Gastroesophageal sphincter (tissue), 4 donors: Measurements from ENCODE around the gene CCDC27. TPM values are rescaled to one million over a fixed set of nuclear protein-coding genes. Genes with fewer than 3 reads are reported as not detected.

Source experiments
- ATAC-seq: fragments of 150-250 bp; one replicate; pipeline ENCODE4 v1.9.1; 2016; ENCODE audit warnings: mild to moderate bottlenecking, moderate library complexity
- H3K27ac ChIP-seq, 4 donors: fragments of 200-600 bp; sonication (generic) in 3 of 4; 1 replicate in 3 of 4; 2 replicates in 1 of 4; pipeline ENCODE4 v1.5.1; 2016 to 2019
- H3K27me3 ChIP-seq: fragments of 200-600 bp; sonication (generic); one replicate; pipeline ENCODE4 v1.5.1; 2019
- H3K36me3 ChIP-seq, 2 donors: fragments of 200-600 bp; sonication (generic); one replicate each; pipeline ENCODE4 v1.5.1; 2019; ENCODE audit warnings: control low read depth in 1 of 2
- H3K4me1 ChIP-seq, 3 donors: fragments of 200-600 bp; sonication (generic); 1 replicate in 2 of 3; 2 replicates in 1 of 3; pipeline ENCODE4 v1.5.1; 2016 to 2019; ENCODE audit warnings: control low read depth in 2 of 3
- H3K4me3 ChIP-seq, 2 donors: fragments of 200-600 bp; sonication (generic); one replicate each; pipeline ENCODE4 v1.5.1; 2019; ENCODE audit warnings: mild to moderate bottlenecking in 1 of 2, moderate library complexity in 1 of 2
- H3K9me3 ChIP-seq, 3 donors: fragments of 200-600 bp; sonication (generic); one replicate each; pipeline ENCODE4 v1.5.1; 2017 to 2019; ENCODE audit warnings: control low read depth in 2 of 3
- EP300 ChIP-seq: sonication (generic); formaldehyde crosslinking; IDR thresholded peaks from one replicate; pipeline ENCODE4 v1.6.1; 2017; ENCODE audit warnings: antibody characterized with exemption, mild to moderate bottlenecking
- POLR2A ChIP-seq, 2 donors: fragments of 450-650 bp; IDR thresholded peaks; one replicate each; pipeline ENCODE4 v1.6.1; 2017; ENCODE audit warnings: antibody characterized with exemption in 2 of 2, mild to moderate bottlenecking in 2 of 2, moderate library complexity in 1 of 2
- POLR2AphosphoS5 ChIP-seq: sonication (generic); formaldehyde crosslinking; IDR thresholded peaks from one replicate; pipeline ENCODE4 v1.6.1; 2017; ENCODE audit warnings: antibody characterized with exemption
- WGBS, 2 donors: methylation state at CpG; one replicate each; pipeline ENCODE4 v1.1.5; 2018; ENCODE audit warnings: low coverage in 1 of 2; 5-methylcytosine and 5-hydroxymethylcytosine counted together
- total RNA-seq, 4 donors: library from RNA; depleted of rRNA; stranded (reverse); fragments of >200 nt; gene quantifications; one replicate each; pipeline ENCODE4 v1.1.0, GENCODE V29; 2016
- TF ChIP-seq, protein P1 (sequence below), 4 experiments: fragments of 200-600 bp in 2 of 4; fragments of 450-650 bp in 2 of 4; sonication (generic) in 1 of 4; IDR thresholded peaks; one replicate each; pipeline ENCODE4 v1.5.1; 2017 to 2019; ENCODE audit warnings: antibody characterized with exemption in 4 of 4, mild to moderate bottlenecking in 2 of 4, moderate library complexity in 2 of 4

Gene CCDC27
- total RNA-seq, 4 donors from 2014 or later, result not detected

DNA sequence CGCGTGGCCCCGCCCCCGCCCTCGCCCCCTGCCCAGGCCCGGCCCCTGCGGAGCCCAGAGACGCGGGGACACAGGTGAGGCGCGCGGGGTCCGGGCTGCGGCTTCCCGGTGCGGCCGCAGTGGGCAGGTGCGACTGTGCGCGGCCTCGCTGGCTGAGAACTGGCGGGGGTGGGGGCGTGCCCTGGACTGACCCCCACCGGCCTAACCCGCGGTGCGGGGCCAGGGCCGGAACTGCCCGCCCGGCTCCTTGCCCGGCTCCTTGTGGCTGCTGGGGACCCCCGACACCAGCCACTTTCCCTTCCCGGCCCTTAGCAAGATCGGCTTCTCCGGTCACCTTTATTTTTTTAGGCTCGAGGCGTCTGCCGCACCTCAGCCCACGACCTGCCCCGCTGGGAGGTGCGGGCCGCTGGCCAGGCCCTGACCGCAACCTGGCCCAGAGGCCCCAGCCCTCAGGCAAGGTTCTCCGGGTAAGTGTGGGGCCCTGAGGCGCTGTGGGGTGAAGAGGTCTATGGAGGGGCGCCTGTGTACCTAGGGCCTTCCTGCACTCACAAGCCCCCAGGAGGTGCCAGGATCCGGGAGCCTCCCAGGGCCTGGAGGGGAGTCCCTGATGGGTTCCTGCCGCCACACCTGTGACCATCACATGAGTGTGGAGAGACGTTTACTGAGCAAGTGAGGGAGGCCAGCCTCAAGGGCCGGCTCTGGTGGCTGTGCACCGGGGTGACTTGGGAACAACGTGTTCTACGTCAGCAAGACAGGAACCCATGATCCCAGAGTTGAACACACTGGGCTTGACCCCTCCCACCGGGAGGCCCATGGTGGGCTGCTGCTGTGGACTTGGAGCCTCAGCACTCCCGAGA lies 20.7 kb downstream of the CCDC27 start, which contains the start of gene SMIM1:
Gene SMIM1 (plus strand): TSS at position 35 of the 857 bp plus-strand sequence. CDS start 2,625 bp downstream, outside the sequence.
- ATAC-seq, result peak; percentile 9
- Histone ChIP-seq H3K4me3 (peak within 1 kb of the TSS; percentile 39 to 78), H3K36me3 (peaks cover 0 to 2% of the 10 kb centered on the region in 2 donors), H3K4me1 (peaks cover 0 to 57% (median 11%) of the 10 kb centered on the region in 3 donors), H3K27ac (peak within 1 kb of the TSS; percentile 16 to 90 (median 86)), H3K27me3 (no peaks in the 10 kb centered on the region), H3K9me3 (no peaks in the 10 kb centered on the region)
- TF ChIP-seq POLR2AphosphoS5 (no peak), EP300 (no peak), POLR2A (IDR thresholded peaks at IDR 0.05) (no peak)
- TF ChIP-seq, protein P1, sequence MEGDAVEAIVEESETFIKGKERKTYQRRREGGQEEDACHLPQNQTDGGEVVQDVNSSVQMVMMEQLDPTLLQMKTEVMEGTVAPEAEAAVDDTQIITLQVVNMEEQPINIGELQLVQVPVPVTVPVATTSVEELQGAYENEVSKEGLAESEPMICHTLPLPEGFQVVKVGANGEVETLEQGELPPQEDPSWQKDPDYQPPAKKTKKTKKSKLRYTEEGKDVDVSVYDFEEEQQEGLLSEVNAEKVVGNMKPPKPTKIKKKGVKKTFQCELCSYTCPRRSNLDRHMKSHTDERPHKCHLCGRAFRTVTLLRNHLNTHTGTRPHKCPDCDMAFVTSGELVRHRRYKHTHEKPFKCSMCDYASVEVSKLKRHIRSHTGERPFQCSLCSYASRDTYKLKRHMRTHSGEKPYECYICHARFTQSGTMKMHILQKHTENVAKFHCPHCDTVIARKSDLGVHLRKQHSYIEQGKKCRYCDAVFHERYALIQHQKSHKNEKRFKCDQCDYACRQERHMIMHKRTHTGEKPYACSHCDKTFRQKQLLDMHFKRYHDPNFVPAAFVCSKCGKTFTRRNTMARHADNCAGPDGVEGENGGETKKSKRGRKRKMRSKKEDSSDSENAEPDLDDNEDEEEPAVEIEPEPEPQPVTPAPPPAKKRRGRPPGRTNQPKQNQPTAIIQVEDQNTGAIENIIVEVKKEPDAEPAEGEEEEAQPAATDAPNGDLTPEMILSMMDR (IDR thresholded peaks at IDR 0.05), result no peak
- WGBS, 2 donors, result 39% methylated on average over 4 of the region's 55 CpGs; no CpG with 5 or more reads in 1 of the 2 donors

GRCh38 chr1:3773572-3774275 lies 21.5 kb downstream of the CCDC27 start:
- H3K4me1 ChIP-seq, result peaks cover 0 to 57% (median 11%) of the 10 kb centered on the region in 3 donors
- WGBS, 2 donors, result 60% methylated on average over 1 of the region's 16 CpGs; no CpG with 5 or more reads in 1 of the 2 donors
- ATAC-seq, result no peak
- H3K9me3 ChIP-seq, result no peaks in the 10 kb centered on the region
- H3K27ac ChIP-seq, result peak overlapping the region in 3 of 4 donors; percentile 85 to 90 (median 86)
- H3K27me3 ChIP-seq, result no peaks in the 10 kb centered on the region
- peaks cover 0 to 10% of the 10 kb centered on the region in 2 donors for H3K36me3 ChIP-seq
- TF ChIP-seq, protein P1 (IDR thresholded peaks at IDR 0.05), result no peak
- no peak for TF ChIP-seq EP300
- TF ChIP-seq POLR2AphosphoS5, result no peak
- TF ChIP-seq POLR2A (IDR thresholded peaks at IDR 0.05), result no peak
- H3K4me3 ChIP-seq, result peak overlapping the region in 1 of 2 donors; percentile 78

DNA sequence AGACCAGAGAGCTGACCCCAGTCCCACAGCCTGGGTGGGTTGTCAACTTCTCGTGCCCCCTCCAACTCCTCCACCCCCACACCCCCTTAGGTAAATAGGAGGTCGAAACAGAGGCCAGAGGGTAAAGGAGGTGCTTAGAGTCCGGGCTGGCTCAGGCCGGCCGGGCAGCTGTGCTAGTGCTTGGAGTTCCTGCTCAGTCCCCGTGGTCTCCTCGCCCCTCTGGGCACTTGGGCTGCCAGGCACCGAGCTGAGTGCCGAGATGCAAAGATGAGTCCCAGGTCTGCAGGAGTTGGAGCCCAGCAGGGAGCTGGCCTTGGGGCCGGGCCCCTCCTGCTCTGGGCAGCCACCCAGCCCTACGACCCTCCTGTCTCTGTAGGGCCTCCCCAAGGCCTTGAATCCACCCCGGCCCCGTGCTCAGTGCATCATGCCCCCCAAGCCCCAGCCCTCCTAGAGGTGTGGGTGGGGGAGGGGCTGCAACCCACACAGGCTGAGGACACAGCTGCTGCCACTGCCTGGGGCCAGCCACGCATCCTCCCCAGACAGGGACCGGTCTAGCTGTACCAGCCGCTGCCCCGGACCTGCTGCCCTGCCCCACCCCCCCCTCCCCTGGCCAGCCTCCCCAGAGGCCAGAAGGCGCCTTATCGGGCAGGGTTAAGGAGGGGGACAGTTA lies 22.2 kb downstream of the CCDC27 start:
- Histone ChIP-seq H3K4me3 (no peak overlapping the region), H3K4me1 (peaks cover 0 to 57% (median 11%) of the 10 kb centered on the region in 3 donors), H3K27me3 (no peaks in the 10 kb centered on the region), H3K9me3 (no peaks in the 10 kb centered on the region), H3K27ac (peak overlapping the region in 3 of 4 donors; percentile 85 to 90 (median 86)), H3K36me3 (peaks cover 0 to 17% of the 10 kb centered on the region in 2 donors)
- WGBS, 2 donors, result no CpG with 5 or more reads among the region's 19 CpGs
- TF ChIP-seq, protein P1 (IDR thresholded peaks at IDR 0.05), result no peak
- no peak for TF ChIP-seq EP300
- TF ChIP-seq POLR2A (IDR thresholded peaks at IDR 0.05), result no peak
- no peak for TF ChIP-seq POLR2AphosphoS5
- no peak for ATAC-seq

- peaks cover 0 to 57% (median 11%) of the 10 kb centered on the region in 3 donors for H3K4me1 ChIP-seq
- H3K27me3 ChIP-seq, result no peaks in the 10 kb centered on the region
- WGBS, 2 donors, result 52% methylated on average over 4 of the region's 17 CpGs; no CpG with 5 or more reads in 1 of the 2 donors
- H3K36me3 ChIP-seq, result peaks cover 0 to 23% of the 10 kb centered on the region in 2 donors
- H3K9me3 ChIP-seq, result no peaks in the 10 kb centered on the region
- ATAC-seq, result no peak
- no peak overlapping the region for H3K4me3 ChIP-seq
- no peak overlapping the region for H3K27ac ChIP-seq
- TF ChIP-seq POLR2AphosphoS5 (no peak), EP300 (no peak), POLR2A (IDR thresholded peaks at IDR 0.05) (no peak)
- TF ChIP-seq, protein P1 (IDR thresholded peaks at IDR 0.05), result no peak
Measured at GRCh38 chr1:3774946-3775489, 22.8 kb downstream of the CCDC27 start.
